Neural cell (in vitro differentiated cells): ENCODE results near the gene R3HDM4. TPM values are rescaled to one million over a fixed set of nuclear protein-coding genes. Genes with fewer than 3 reads are reported as not detected.

ENCODE experiments used
- H2AFZ ChIP-seq: fragments of 200-600, 300-800 bp; sonication (generic), shearing (Covaris generic); 2 replicates; pipeline ENCODE4 v1.6.0; 2014; ENCODE audit warnings: low read depth, mild to moderate bottlenecking, antibody characterized with exemption, low read length, moderate library complexity
- H3F3A ChIP-seq: fragments of 200-600 bp; shearing (Covaris generic); 2 replicates; pipeline ENCODE4 v1.6.1; 2016; ENCODE audit warnings: mild to moderate bottlenecking, moderate library complexity, mixed read lengths, antibody characterized with exemption, low read length; ENCODE audit not compliant: insufficient read depth, poor library complexity, severe bottlenecking
- H3K27ac ChIP-seq: fragments of 200-600, 300-800 bp; sonication (generic), shearing (Covaris generic); 2 replicates; pipeline ENCODE4 v1.5.1; 2014; ENCODE audit warnings: mild to moderate bottlenecking, low read length, moderate library complexity
- H3K27me3 ChIP-seq: fragments of 300-800, 200-600 bp; sonication (generic), shearing (Covaris generic); 2 replicates; pipeline ENCODE4 v1.6.0; 2014; ENCODE audit warnings: mild to moderate bottlenecking, low read depth, low read length, moderate library complexity; ENCODE audit not compliant: insufficient read depth
- H3K36me3 ChIP-seq: fragments of 300-800, 200-600 bp; sonication (generic), shearing (Covaris generic); 2 replicates; pipeline ENCODE4 v1.5.1; 2014; ENCODE audit warnings: mild to moderate bottlenecking, antibody characterized with exemption, low read length, moderate library complexity; ENCODE audit not compliant: insufficient read depth
- H3K4me2 ChIP-seq: fragments of 300-800, 200-600 bp; sonication (generic), shearing (Covaris generic); 2 replicates; pipeline ENCODE4 v1.6.0; 2014; ENCODE audit warnings: mild to moderate bottlenecking, low read length
- H3K4me3 ChIP-seq: fragments of 300-800, 200-600 bp; sonication (generic), shearing (Covaris generic); 2 replicates; pipeline ENCODE4 v1.5.1; 2014; ENCODE audit warnings: mild to moderate bottlenecking, low read length, moderate library complexity
- H3K79me2 ChIP-seq: fragments of 200-600 bp; shearing (Covaris generic); replicated peaks from 2 replicates; pipeline ENCODE4 v1.6.0; 2014; ENCODE audit warnings: mild to moderate bottlenecking, low read length, moderate library complexity; ENCODE audit not compliant: insufficient read depth
- H3K9ac ChIP-seq: fragments of 300-800, 200-600 bp; sonication (generic), shearing (Covaris generic); 2 replicates; pipeline ENCODE4 v1.6.1; 2016; ENCODE audit warnings: mild to moderate bottlenecking, low read length, mixed read lengths
- H3K9me2 ChIP-seq: fragments of 200-600 bp; shearing (Covaris generic); 2 replicates; pipeline ENCODE4 v1.6.1; 2016; ENCODE audit warnings: mild to moderate bottlenecking, low read length, mixed read lengths; ENCODE audit not compliant: insufficient read depth
- H3K9me3 ChIP-seq: fragments of 200-600, 300-800 bp; sonication (generic), shearing (Covaris generic); 2 replicates; pipeline ENCODE4 v1.6.1; 2016; ENCODE audit warnings: mild to moderate bottlenecking, mixed run types, low read length, moderate library complexity, mixed read lengths
- H4K20me1 ChIP-seq: fragments of 200-600 bp; shearing (Covaris generic); 2 replicates; pipeline ENCODE4 v1.6.1; 2016; ENCODE audit warnings: mild to moderate bottlenecking, mixed run types; ENCODE audit not compliant: insufficient read depth
- EP300 ChIP-seq: fragments of 450-650 bp; conservative IDR thresholded peaks from 2 replicates; pipeline ENCODE4 v1.6.1; 2014; ENCODE audit warnings: antibody characterized with exemption, mild to moderate bottlenecking, moderate library complexity; ENCODE audit not compliant: poor library complexity, severe bottlenecking
- EZH2 ChIP-seq: fragments of 200-600, 300-800 bp; shearing (Covaris generic), sonication (generic); IDR thresholded peaks from 2 replicates; pipeline ENCODE4 v1.6.1; 2014; ENCODE audit warnings: antibody characterized with exemption, low read length, borderline replicate concordance, mild to moderate bottlenecking; ENCODE audit not compliant: insufficient read depth, poor library complexity, severe bottlenecking
- MXI1 ChIP-seq: fragments of 450-650 bp; conservative IDR thresholded peaks from 2 replicates; pipeline ENCODE4 v1.6.1; 2014; ENCODE audit warnings: antibody characterized with exemption, mild to moderate bottlenecking; ENCODE audit not compliant: poor library complexity, severe bottlenecking
- POLR2AphosphoS5 ChIP-seq: IDR thresholded peaks from 2 replicates; pipeline ENCODE4 v1.6.1; 2012
- RAD21 ChIP-seq: fragments of 450-650 bp; conservative IDR thresholded peaks from 2 replicates; pipeline ENCODE4 v1.6.1; 2014; ENCODE audit warnings: antibody characterized with exemption, mild to moderate bottlenecking, moderate library complexity
- SMC3 ChIP-seq: fragments of 450-650 bp; conservative IDR thresholded peaks from 2 replicates; pipeline ENCODE4 v1.6.1; 2014; ENCODE audit warnings: antibody characterized with exemption, mild to moderate bottlenecking, moderate library complexity; ENCODE audit not compliant: poor library complexity
- TAF1 ChIP-seq: IDR thresholded peaks from 2 replicates; pipeline ENCODE4 v1.6.1; 2012; ENCODE audit warnings: low read depth
- polyA plus RNA-seq: library from polyadenylated mRNA; depleted of rRNA; stranded (reverse); fragments of >200 nt; gene quantifications from 2 replicates; pipeline ENCODE4 v1.2.3, GENCODE V29; 2014
- TF ChIP-seq, protein P1 (sequence below): IDR thresholded peaks from 2 replicates; pipeline ENCODE4 v1.6.1; 2012; ENCODE audit warnings: borderline replicate concordance
- TF ChIP-seq, protein P2 (sequence below): fragments of 450-650 bp; IDR thresholded peaks from 2 replicates; pipeline ENCODE4 v1.5.1; 2014; ENCODE audit warnings: antibody characterized with exemption, mild to moderate bottlenecking, moderate library complexity; ENCODE audit not compliant: poor library complexity, severe bottlenecking

The R3HDM4 gene
- polyA plus RNA-seq, 1 donor from 2014 or later: 51.2 TPM

DNA sequence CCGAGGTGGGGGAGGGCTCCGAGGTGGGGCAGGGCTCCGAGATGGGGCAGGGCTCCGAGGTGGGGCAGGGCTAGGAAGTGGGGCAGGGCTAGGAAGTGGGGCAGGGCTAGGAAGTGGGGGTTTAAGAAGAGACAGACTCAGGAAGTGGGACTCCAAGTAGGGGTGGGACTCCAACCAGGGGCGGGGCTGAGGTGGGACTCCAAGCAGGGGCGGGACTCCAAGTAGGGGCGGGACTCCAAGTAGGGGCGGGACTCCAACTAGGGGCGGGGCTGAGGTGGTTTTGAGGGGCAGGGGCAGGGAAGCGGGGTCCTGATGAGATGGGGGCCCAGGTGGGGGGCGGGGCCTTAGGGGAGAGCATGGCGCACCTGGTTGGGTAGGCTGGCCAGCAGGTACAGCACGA, 39.9 kb downstream of the R3HDM4 start:
- Histone ChIP-seq H3K27me3 (no peaks in the 10 kb centered on the region), H4K20me1 (no peaks in the 10 kb centered on the region), H2AFZ (no peak overlapping the region), H3K4me2 (no peak overlapping the region), H3K4me3 (no peak overlapping the region), H3K27ac (no peak overlapping the region), H3F3A (no peaks in the 10 kb centered on the region), H3K79me2 (no peaks in the 10 kb centered on the region), H3K9me3 (no peaks in the 10 kb centered on the region), H3K9me2 (no peaks in the 10 kb centered on the region), H3K9ac (no peak overlapping the region), H3K36me3 (no peaks in the 10 kb centered on the region)
- TF ChIP-seq SMC3: no peak

DNA sequence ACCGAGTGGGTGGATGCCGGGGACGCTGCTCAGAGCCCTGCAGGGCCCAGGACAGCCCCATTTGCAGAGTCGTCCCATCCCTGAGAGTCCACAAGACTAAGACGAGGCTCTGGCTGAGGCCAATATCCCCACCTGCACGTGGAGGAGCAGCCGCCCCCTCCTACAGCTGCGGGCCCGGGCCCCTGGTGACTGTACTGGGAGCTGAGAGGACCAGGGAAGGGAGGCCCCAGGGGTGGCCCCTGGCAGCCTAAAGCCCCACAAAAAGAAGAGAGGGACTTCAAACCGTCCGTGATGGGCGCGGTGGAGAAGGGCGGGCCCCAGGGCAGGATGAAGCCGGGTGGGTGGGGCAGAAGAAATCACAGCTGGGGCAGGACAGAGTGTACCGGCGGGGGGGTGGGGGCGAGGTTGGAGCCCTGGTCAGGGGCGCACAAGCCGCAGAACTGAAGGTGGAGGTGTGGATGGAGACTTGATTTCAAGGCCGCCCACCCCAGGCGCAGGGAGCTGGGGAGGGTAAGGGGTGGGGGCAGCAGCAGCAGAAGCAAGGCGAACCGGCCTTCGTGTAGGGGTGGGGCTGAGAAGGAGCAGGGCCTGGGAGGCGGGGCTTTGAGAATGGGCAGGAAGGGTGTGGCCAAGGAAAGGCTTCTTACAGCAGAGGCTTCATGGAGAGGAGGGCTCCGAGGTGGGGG, 40.6 kb downstream of the R3HDM4 start:
- Histone ChIP-seq H3F3A (no peaks in the 10 kb centered on the region), H3K4me3 (no peak overlapping the region), H3K9ac (no peak overlapping the region), H3K9me3 (no peaks in the 10 kb centered on the region), H3K4me2 (no peak overlapping the region), H3K27ac (no peak overlapping the region), H3K36me3 (no peaks in the 10 kb centered on the region), H3K79me2 (no peaks in the 10 kb centered on the region), H3K27me3 (no peaks in the 10 kb centered on the region), H4K20me1 (no peaks in the 10 kb centered on the region), H3K9me2 (no peaks in the 10 kb centered on the region), H2AFZ (no peak overlapping the region)
- TF ChIP-seq EP300 (no peak), SMC3 (no peak), EZH2 (no peak), TAF1 (no peak), RAD21 (no peak), MXI1 (no peak), POLR2AphosphoS5 (no peak)
- TF ChIP-seq, protein P1, sequence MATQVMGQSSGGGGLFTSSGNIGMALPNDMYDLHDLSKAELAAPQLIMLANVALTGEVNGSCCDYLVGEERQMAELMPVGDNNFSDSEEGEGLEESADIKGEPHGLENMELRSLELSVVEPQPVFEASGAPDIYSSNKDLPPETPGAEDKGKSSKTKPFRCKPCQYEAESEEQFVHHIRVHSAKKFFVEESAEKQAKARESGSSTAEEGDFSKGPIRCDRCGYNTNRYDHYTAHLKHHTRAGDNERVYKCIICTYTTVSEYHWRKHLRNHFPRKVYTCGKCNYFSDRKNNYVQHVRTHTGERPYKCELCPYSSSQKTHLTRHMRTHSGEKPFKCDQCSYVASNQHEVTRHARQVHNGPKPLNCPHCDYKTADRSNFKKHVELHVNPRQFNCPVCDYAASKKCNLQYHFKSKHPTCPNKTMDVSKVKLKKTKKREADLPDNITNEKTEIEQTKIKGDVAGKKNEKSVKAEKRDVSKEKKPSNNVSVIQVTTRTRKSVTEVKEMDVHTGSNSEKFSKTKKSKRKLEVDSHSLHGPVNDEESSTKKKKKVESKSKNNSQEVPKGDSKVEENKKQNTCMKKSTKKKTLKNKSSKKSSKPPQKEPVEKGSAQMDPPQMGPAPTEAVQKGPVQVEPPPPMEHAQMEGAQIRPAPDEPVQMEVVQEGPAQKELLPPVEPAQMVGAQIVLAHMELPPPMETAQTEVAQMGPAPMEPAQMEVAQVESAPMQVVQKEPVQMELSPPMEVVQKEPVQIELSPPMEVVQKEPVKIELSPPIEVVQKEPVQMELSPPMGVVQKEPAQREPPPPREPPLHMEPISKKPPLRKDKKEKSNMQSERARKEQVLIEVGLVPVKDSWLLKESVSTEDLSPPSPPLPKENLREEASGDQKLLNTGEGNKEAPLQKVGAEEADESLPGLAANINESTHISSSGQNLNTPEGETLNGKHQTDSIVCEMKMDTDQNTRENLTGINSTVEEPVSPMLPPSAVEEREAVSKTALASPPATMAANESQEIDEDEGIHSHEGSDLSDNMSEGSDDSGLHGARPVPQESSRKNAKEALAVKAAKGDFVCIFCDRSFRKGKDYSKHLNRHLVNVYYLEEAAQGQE: no peak
- TF ChIP-seq, protein P2, sequence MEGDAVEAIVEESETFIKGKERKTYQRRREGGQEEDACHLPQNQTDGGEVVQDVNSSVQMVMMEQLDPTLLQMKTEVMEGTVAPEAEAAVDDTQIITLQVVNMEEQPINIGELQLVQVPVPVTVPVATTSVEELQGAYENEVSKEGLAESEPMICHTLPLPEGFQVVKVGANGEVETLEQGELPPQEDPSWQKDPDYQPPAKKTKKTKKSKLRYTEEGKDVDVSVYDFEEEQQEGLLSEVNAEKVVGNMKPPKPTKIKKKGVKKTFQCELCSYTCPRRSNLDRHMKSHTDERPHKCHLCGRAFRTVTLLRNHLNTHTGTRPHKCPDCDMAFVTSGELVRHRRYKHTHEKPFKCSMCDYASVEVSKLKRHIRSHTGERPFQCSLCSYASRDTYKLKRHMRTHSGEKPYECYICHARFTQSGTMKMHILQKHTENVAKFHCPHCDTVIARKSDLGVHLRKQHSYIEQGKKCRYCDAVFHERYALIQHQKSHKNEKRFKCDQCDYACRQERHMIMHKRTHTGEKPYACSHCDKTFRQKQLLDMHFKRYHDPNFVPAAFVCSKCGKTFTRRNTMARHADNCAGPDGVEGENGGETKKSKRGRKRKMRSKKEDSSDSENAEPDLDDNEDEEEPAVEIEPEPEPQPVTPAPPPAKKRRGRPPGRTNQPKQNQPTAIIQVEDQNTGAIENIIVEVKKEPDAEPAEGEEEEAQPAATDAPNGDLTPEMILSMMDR: no peak
